Stimulated activated naive B cell treated with anti-CD40 and anti-IgM and Interleukin-4, amounts not matched to agents 10 μg/mL and 1 μg/mL and 100 μg/mL, for 72 hours (primary cell): ENCODE measurements around the gene MT1B.

Experiments used
- ATAC-seq, 2 donors: fragments of 150-1000 bp; cut with Tn5 transposase; replicated peaks; 2 replicates each; pipeline ENCODE4 v1.10.0; 2021; ENCODE audit warnings: moderate library complexity in 1 of 2
- DNase-seq: peaks from one replicate; pipeline ENCODE4 v3.0.0; 2021
- H3K27ac Mint-ChIP-seq: one replicate; pipeline ENCODE4 v1.8.0; 2022; ENCODE audit warnings: mild to moderate bottlenecking, mixed read lengths
- H3K27me3 Mint-ChIP-seq, 2 donors: one replicate each; pipeline ENCODE4 v1.8.0; 2022; ENCODE audit warnings: mixed read lengths in 2 of 2
- H3K36me3 Mint-ChIP-seq, 2 donors: one replicate each; pipeline ENCODE4 v1.8.0; 2022; ENCODE audit warnings: mixed read lengths in 2 of 2, mild to moderate bottlenecking in 1 of 2
- H3K4me1 Mint-ChIP-seq, 2 donors: one replicate each; pipeline ENCODE4 v1.8.0; 2022; ENCODE audit warnings: mixed read lengths in 2 of 2, mild to moderate bottlenecking in 1 of 2
- H3K4me3 Mint-ChIP-seq, 2 donors: one replicate each; pipeline ENCODE4 v1.8.0; 2022; ENCODE audit warnings: mild to moderate bottlenecking in 2 of 2, mixed read lengths in 2 of 2, moderate library complexity in 1 of 2
- H3K9me3 Mint-ChIP-seq, 2 donors: one replicate each; pipeline ENCODE4 v1.8.0; 2022; ENCODE audit warnings: mixed read lengths in 2 of 2, mild to moderate bottlenecking in 1 of 2

MT1B gene

DNA sequence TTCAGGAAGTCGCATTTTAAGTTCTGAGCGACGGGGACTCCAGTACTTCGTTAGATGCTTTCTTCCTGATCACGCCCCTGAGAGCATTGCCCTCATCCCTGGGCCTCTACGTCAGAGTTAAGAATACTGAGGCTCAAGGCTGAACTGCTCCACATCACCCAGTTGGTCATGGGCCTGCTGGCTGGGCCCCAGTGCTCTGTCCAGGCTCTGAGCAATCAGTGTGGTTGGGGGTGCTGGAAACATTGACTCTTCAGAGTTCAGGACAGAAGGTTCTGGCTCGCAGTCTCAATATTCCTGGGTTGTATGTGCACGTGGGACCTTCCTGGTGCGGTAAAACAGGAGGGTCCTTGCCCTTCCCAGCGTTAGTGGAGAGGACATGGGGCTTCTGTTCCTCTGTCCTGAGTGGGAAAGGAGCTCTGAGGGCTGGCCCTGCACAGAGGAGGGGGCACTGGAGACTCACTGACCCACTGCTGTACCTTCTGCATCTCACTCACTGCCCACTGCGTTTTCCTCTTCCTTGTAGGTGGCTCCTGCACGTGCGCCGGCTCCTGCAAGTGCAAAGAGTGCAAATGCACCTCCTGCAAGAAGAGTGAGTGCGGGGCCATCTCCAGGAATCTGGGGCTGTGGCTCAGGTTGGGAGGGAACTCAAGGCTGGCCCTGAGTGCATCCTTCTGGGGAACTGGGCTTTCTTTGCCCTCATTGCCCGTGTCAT lies 25.6 kb upstream of the MT1B start:
- no peak for DNase-seq
- Mint-ChIP-seq H3K4me1 (peaks cover 23 to 33% of the 10 kb centered on the region in 2 donors), H3K9me3 (no peaks in the 10 kb centered on the region), H3K27me3 (peaks cover 41 to 65% of the 10 kb centered on the region in 2 donors), H3K27ac (peak overlapping the region; percentile 59), H3K36me3 (no peaks in the 10 kb centered on the region), H3K4me3 (peak overlapping the region; percentile 73 to 88)
- no peak for ATAC-seq

DNA sequence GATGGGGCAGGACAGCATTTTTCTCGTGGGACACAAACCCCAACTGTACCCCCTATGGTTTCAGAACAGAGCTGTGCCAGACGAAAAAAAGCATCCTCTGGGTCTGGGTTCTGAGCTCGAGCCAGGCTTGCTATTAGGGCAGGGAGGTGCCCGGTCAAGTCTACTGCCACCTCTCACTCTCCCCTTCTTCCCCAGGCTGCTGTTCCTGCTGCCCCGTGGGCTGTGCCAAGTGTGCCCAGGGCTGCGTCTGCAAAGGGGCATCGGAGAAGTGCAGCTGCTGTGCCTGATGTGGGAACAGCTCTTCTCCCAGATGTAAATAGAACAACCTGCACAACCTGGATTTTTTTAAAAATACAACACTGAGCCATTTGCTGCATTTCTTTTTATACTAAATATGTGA lies 25.0 kb upstream of the MT1B start:
- DNase-seq = no peak
- no peaks in the 10 kb centered on the region for H3K9me3 Mint-ChIP-seq
- H3K4me3 Mint-ChIP-seq = no peak overlapping the region
- H3K4me1 Mint-ChIP-seq = peaks cover 24 to 36% of the 10 kb centered on the region in 2 donors
- H3K36me3 Mint-ChIP-seq = no peaks in the 10 kb centered on the region
- H3K27ac Mint-ChIP-seq = no peak overlapping the region
- peaks cover 41 to 64% of the 10 kb centered on the region in 2 donors for H3K27me3 Mint-ChIP-seq
- ATAC-seq = no peak

DNA sequence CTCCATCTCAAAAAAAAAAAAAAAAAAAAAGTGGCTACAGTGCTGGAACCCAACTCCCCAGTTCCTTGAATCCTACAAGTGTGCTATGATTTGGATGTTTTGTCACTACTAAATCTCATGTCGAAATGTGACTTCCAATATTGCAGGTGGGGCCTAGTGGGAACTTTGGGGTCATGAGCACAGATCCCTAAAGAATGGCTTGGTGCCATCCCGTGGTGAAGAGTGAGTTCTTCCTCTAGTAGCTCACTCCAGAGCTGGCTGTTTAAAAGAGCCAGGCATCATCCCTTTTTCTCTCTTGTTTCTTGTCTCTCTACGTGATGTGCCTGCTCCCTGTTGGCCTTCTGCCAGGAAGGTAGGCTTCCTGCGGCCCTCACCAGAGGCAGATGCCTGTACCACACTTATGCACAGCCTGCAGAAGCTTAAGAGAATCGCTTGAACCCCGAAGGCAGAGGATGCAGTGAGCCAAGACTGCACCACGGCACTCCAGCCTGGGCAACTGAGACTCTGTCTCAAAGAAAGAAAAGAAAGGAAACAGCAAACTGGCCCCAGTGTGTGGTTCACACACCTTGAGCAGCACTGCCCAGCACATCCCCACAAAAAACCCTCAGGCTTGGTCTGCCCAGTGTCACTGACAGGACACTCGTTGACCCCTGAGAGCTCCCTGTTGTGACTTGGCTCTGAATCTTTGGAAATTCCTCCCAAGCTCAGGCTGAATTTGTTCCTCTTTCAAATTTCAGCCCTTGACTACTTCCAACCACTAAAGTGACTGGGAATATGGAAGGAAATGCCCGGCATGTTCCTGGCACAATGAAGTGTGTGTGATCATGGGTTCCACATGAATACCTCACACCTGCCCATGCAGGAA lies 23.0 kb upstream of the MT1B start:
- ATAC-seq (no peak), DNase-seq (no peak)
- peaks cover 43 to 66% of the 10 kb centered on the region in 2 donors for H3K27me3 Mint-ChIP-seq
- no peak overlapping the region for H3K4me3 Mint-ChIP-seq
- H3K9me3 Mint-ChIP-seq = no peaks in the 10 kb centered on the region
- no peaks in the 10 kb centered on the region for H3K36me3 Mint-ChIP-seq
- peaks cover 30 to 50% of the 10 kb centered on the region in 2 donors for H3K4me1 Mint-ChIP-seq
- H3K27ac Mint-ChIP-seq = no peak overlapping the region

DNA sequence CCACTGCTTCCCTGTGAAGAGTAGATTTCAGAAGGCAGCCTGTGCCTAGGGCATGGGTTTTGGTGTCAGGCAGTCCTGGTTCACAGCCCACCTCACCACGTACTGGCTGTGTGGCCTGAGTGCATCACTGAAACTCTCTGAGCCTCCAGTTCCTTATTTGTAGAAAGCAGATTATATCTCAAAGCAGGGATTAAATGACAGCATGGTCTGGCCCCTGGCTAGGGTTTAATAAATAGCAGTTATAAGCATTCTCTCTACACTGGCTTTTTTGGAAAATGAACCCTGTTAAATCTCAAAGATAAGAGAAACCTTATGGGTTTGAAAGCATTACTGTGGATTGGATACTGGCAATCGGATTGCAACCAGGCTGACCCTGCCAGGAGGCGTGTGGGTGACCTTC lies 22.2 kb upstream of the MT1B start:
- Mint-ChIP-seq H3K4me3 (no peak overlapping the region), H3K4me1 (peaks cover 30 to 50% of the 10 kb centered on the region in 2 donors), H3K27ac (no peak overlapping the region), H3K36me3 (no peaks in the 10 kb centered on the region), H3K9me3 (no peaks in the 10 kb centered on the region), H3K27me3 (peaks cover 47 to 68% of the 10 kb centered on the region in 2 donors)
- DNase-seq (no peak), ATAC-seq (peak; percentile 64 to 70)

DNA sequence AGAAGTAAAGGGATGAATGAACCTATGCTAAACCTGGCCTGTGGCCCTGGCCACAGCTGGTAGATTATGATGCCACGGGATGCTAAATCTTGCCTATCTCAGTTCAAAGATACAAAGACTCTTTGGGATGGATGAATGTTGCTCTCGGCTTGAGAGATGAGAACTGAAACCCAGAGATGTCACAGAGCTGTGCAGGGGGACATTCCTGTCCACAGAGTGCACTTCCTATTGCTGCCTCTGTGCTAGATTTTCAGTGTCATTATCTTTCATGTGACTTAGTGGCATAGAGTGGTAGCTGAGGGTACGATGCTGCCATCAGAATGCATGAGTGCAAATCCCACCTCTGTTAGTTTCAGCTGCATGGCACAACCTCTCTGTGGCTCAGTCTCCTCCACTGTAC lies 21.6 kb upstream of the MT1B start:
- no peak overlapping the region for H3K4me3 Mint-ChIP-seq
- ATAC-seq (peak; percentile 91 to 95), DNase-seq (peak; percentile 31)
- H3K27me3 Mint-ChIP-seq = peaks cover 47 to 68% of the 10 kb centered on the region in 2 donors
- peaks cover 33 to 51% of the 10 kb centered on the region in 2 donors for H3K4me1 Mint-ChIP-seq
- no peaks in the 10 kb centered on the region for H3K36me3 Mint-ChIP-seq
- H3K27ac Mint-ChIP-seq = peak overlapping the region; percentile 47
- H3K9me3 Mint-ChIP-seq = no peaks in the 10 kb centered on the region

DNA sequence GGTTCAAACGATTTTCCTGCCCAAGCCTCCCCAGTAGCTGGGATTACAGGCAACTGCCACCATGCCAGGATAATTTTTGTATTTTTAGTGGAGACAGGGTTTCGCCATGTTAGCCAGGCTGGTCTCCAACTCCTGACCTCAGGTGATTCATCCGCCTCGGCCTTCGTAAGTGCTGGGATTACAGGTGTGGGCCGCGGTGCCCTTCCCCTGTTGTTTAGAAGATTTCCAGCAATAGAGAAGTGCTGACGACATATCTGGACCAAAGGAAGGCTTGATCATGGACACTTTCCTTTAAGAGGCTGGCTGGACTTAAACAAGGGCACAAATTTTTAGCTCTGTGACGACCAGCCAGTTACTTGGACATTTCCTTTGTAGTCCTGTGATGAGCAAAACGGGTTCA lies 20.5 kb upstream of the MT1B start:
- ATAC-seq (no peak), DNase-seq (no peak)
- peaks cover 27 to 49% of the 10 kb centered on the region in 2 donors for H3K4me1 Mint-ChIP-seq
- H3K27me3 Mint-ChIP-seq = peaks cover 44 to 68% of the 10 kb centered on the region in 2 donors
- H3K4me3 Mint-ChIP-seq = no peak overlapping the region
- no peak overlapping the region for H3K27ac Mint-ChIP-seq
- no peaks in the 10 kb centered on the region for H3K9me3 Mint-ChIP-seq
- no peaks in the 10 kb centered on the region for H3K36me3 Mint-ChIP-seq

DNA sequence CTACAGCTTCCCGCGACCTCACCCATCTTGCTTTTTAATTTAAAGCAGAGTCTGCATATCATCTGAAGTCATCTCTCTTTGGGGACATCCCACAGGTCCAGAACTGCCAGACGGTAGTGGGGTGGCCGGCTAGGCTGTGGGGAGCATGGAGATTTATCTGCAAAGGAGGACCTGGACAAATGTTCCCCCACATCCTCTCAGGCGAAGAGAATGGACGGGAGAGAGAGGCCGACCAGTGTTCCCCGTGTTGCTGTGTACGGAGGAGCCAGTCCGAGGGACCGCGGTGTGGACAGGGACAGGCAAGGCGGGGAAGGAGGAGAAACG lies 19.9 kb upstream of the MT1B start:
- Mint-ChIP-seq H3K4me3 (peak overlapping the region; percentile 79 to 82), H3K27ac (peak overlapping the region; percentile 37), H3K9me3 (no peaks in the 10 kb centered on the region), H3K36me3 (no peaks in the 10 kb centered on the region), H3K4me1 (peaks cover 27 to 49% of the 10 kb centered on the region in 2 donors), H3K27me3 (peaks cover 47 to 68% of the 10 kb centered on the region in 2 donors)
- DNase-seq = no peak
- ATAC-seq = no peak

DNA sequence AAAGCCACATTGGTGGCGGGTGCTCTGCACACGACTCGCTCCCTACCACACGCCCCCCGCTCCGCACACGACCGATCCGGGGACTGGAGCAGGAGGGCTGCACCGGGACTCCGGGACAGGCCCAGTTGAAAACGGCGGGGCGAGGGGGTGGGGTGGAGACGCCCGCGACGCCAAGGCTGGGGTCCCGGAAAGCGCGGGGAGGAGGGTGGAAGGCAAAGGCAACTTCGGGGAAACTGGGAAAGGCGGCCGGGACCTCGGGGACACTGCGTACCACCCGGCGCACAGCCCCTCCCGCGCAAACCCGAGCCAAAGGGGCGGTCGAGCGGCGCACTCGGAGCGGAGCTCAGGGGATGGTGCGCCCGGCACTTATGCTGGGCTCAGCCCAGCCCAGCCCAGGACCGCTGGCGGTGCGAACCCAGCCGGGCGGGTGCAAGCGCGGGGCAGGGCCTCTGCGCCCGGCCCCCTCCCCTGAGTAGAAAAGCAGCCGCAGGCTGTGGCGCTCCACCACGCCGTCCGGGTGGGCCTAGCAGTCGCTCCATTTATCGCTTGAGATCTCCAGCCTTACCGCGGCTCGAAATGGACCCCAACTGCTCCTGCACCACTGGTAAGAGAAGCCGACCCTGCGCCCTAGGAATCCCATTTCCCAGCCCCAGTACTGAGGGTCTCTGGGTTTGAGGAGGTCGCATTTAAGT lies 19.4 kb upstream of the MT1B start, which contains the start of gene MT1M:
Gene MT1M (plus strand): TSS at position 504 of the 692 bp plus-strand sequence. CDS start 73 bp downstream, at position 577.
- H3K4me1 Mint-ChIP-seq = peaks cover 27 to 49% of the 10 kb centered on the region in 2 donors
- H3K4me3 Mint-ChIP-seq = peak within 1 kb of the TSS; percentile 79 to 82
- H3K9me3 Mint-ChIP-seq = no peaks in the 10 kb centered on the region
- peaks cover 52 to 68% of the 10 kb centered on the region in 2 donors for H3K27me3 Mint-ChIP-seq
- ATAC-seq (no peak), DNase-seq (no peak)
- peak within 1 kb of the TSS; percentile 37 for H3K27ac Mint-ChIP-seq
- no peaks in the 10 kb centered on the region for H3K36me3 Mint-ChIP-seq

DNA sequence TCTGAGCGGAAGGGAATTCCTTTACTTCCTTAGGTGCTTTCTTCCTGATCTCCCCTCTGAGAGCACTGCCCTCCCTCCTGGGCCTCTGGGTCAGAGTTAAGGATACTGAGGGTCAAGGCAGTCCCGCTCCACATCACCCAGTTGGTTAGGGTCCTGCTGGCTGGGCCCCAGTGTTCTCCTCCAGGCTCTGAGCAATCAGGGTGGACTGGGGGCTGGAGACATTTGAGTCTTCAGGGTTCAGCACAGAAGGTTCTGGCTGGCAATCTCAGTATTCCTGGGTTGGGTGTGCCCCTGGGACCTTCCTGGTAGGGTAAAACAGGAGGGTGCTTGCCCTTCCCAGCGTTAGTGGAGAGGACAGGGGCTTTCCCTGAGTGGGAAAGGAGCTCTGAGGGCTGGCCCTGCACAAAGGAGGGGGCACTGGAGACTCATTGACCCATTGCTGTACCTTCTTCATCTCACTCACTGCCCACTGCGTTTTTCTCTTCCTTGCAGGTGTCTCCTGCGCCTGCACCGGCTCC lies 18.8 kb upstream of the MT1B start:
- Mint-ChIP-seq H3K4me1 (peaks cover 30 to 52% of the 10 kb centered on the region in 2 donors), H3K27ac (no peak overlapping the region), H3K27me3 (peaks cover 58 to 74% of the 10 kb centered on the region in 2 donors), H3K4me3 (peak overlapping the region; percentile 79 to 82), H3K36me3 (no peaks in the 10 kb centered on the region), H3K9me3 (no peaks in the 10 kb centered on the region)
- ATAC-seq (no peak), DNase-seq (no peak)

DNA sequence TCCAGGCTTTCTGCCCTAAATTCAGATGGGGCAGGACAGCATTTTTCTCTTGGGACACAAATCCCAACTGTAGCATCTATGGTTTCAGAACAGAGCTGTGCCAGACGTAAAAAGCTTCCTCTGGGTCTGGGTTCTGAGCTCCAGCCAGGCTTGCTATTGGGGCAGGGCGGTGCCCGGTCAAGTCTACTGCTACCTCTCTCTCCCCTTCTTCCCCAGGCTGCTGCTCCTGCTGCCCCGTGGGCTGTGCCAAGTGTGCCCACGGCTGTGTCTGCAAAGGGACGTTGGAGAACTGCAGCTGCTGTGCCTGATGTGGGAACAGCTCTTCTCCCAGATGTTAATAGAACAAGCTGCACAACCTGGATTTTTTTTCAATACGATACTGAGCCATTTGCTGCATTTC lies 18.2 kb upstream of the MT1B start:
- ATAC-seq (no peak), DNase-seq (no peak)
- Mint-ChIP-seq H3K36me3 (no peaks in the 10 kb centered on the region), H3K9me3 (no peaks in the 10 kb centered on the region), H3K4me1 (peaks cover 33 to 58% of the 10 kb centered on the region in 2 donors), H3K27me3 (peaks cover 63 to 79% of the 10 kb centered on the region in 2 donors), H3K4me3 (no peak overlapping the region), H3K27ac (no peak overlapping the region)

DNA sequence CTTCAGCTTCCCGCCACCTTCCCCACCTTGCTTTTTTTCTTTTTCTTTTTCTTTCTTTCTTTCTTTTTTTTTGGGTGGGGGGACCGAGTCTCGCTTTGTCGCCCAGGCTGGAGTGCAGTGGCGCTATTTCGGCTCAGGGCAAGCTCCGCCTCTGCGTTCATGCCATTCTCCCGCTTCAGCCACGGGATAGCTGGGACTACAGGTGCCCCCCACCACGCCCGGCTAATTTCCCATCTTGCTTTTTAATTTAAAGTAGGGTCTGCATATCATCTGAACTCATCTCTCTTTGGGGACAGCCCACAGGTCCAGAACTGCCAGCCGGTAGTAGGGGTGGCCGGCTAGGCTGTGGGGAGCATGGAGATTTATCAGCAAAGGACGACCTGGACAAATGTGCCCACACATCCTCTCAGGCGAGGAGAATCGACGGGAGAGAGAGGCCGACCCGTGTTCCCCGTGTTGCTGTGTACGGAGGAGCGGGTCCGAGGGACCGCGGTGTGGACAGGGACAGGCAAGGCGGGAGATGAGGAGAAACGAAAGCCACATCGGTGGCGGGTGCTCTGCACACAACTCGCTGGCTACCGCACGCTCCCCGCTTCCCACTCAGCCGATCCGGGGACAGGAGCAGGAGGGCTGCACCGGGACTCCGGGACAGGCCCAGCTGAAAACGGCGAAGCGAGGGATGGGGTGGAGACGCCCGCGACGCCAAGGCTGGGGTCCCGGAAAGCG lies 16.8 kb upstream of the MT1B start:
- Mint-ChIP-seq H3K27ac (peak overlapping the region; percentile 22), H3K36me3 (no peaks in the 10 kb centered on the region), H3K9me3 (no peaks in the 10 kb centered on the region), H3K4me3 (peak overlapping the region; percentile 66 to 69), H3K4me1 (peaks cover 26 to 50% of the 10 kb centered on the region in 2 donors), H3K27me3 (peaks cover 69 to 86% of the 10 kb centered on the region in 2 donors)
- ATAC-seq = no peak
- no peak for DNase-seq

DNA sequence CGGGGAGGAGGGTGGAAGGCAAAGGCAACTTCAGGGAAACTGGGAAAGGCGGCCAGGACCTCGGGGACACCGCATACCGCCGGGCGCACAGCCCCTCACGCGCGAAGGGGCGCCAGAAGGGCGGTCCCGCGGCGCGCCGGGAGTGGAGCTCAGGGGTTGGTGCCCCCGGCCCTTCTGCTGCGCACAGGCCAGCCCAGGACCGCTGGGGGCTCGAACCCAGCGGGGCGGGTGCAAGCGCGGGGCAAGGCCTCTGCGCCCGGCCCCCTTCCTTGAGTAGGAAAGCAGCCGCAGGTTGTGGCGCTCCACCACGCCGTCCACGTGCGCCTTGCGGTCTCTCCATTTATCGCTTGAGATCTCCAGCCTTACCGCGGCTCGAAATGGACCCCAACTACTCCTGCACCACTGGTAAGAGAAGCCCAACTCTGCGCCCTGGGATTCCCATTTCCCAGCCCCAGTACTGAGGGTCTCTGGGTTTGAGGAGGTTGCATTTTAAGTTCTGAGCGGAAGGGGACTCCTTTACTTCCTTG lies 16.2 kb upstream of the MT1B start:
- peaks cover 74 to 92% of the 10 kb centered on the region in 2 donors for H3K27me3 Mint-ChIP-seq
- ATAC-seq = no peak
- DNase-seq = no peak
- no peaks in the 10 kb centered on the region for H3K36me3 Mint-ChIP-seq
- no peak overlapping the region for H3K27ac Mint-ChIP-seq
- peaks cover 21 to 43% of the 10 kb centered on the region in 2 donors for H3K4me1 Mint-ChIP-seq
- no peaks in the 10 kb centered on the region for H3K9me3 Mint-ChIP-seq
- peak overlapping the region in 1 of 2 donors; percentile 66 for H3K4me3 Mint-ChIP-seq

DNA sequence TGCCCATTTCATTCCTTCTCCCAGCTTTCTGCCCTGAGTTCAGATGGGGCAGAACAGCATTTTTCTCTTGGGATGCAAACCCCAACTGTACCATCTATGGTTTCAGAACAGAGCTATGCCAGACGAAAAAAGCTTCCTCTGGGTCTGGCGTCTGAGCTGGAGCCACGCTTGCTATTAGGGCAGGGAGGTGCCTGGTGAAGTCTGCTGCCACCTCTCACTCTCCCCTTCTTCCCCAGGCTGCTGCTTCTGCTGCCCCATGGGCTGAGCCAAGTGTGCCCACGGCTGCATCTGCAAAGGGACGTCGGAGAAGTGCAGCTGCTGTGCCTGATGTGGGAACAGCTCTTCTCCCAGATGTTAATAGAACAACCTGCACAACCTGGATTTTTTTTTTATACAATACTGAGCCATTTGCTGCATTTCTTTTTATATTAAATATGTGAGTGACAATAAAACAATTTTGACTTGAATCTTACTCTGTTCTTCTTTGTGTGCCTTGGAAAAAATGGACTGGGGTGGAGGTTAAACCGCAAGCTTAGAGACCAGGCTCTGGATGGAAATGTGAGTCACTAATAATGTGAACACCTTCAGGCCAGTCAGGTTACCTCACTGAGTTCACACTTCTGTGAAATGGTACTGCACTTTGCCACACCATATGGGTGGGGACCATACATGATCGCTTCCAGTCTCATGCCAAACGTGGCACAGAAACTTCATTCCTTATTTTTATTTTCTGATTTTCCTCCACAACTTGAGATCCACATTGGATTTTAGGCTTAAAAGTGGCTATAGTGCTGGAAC lies 14.9 kb upstream of the MT1B start:
- no peak overlapping the region for H3K27ac Mint-ChIP-seq
- no peak overlapping the region for H3K4me3 Mint-ChIP-seq
- no peaks in the 10 kb centered on the region for H3K36me3 Mint-ChIP-seq
- no peak for ATAC-seq
- H3K4me1 Mint-ChIP-seq = peaks cover 19 to 39% of the 10 kb centered on the region in 2 donors
- peaks cover 77 to 96% of the 10 kb centered on the region in 2 donors for H3K27me3 Mint-ChIP-seq
- no peak for DNase-seq
- H3K9me3 Mint-ChIP-seq = no peaks in the 10 kb centered on the region
